Measurements from ENCODE around the gene CENPN. TPM values are rescaled to one million over a fixed set of nuclear protein-coding genes. Genes with fewer than 3 reads are reported as not detected.
A peak's percentile ranks its signal among the peaks of the same experiment; 100 is the strongest.

CENPN gene
- total RNA-seq, 5 donors from 2014 or later (not counting 1 experiment from before 2014, with no cell fraction given), result 1.3 to 9.0 (median 2.8) TPM

DNA sequence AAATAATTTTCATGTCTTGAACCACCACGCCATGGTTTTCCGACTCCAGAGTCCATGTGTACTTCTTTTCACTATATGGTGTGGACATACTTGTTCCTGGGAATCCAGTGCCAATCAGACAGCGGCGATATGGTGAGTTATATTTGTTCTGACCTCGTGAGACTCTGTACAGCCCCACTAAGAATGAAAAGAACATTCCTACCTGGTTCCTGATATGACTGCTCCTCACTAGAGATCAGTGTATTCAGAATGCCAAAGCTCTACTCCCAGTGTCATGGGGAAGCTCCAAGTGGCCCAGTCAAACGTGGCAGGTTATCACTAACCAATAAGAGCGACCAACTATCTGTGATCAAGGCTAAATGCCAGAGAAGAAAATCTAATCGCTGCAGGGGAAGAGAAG lies 64.0 kb downstream of the CENPN start:
- ChIA-PET CTCF (no interaction called here), POLR2A (no interaction called here)
- Histone ChIP-seq H3K27ac (ENCODE audit: low read length) (no peak overlapping the region), H3K4me1 (ENCODE audit: control insufficient read depth in 1 of 2, extremely low read depth in 1 of 2, insufficient read depth in 2 of 2, low read length in 2 of 2) (no peaks in the 10 kb centered on the region), H3K27me3 (replicated peaks in 1 of 2; ENCODE audit: control insufficient read depth in 2 of 2, extremely low read depth in 1 of 2, insufficient read depth in 2 of 2, low read length in 1 of 2) (no peaks in the 10 kb centered on the region), H3K36me3 (ENCODE audit: control insufficient read depth in 2 of 2, extremely low read depth in 1 of 2, insufficient read depth in 1 of 2, low read length in 1 of 2) (no peaks in the 10 kb centered on the region), H3K4me3 (ENCODE audit: control insufficient read depth in 1 of 2, extremely low read depth in 1 of 2, low read length in 1 of 2) (no peak overlapping the region), H3K9me3 (no peaks in the 10 kb centered on the region)
- WGBS (ENCODE audit: insufficient coverage), result no CpG with 5 or more reads among the region's 8 CpGs
- H3K27me3 Mint-ChIP-seq, result peaks cover 0 to 3% of the 10 kb centered on the region in 2 donors
- no peaks in the 10 kb centered on the region for H3K36me3 Mint-ChIP-seq
- H3K4me3 Mint-ChIP-seq, result no peak overlapping the region
- DNase-seq, result no peak
- H3K9me3 Mint-ChIP-seq, result no peaks in the 10 kb centered on the region
- H3K27ac Mint-ChIP-seq, result no peak overlapping the region
- no peak for ATAC-seq (replicated peaks in 1 of 4)
- H3K4me1 Mint-ChIP-seq, result peaks cover 0 to 2% (median 0%) of the 10 kb centered on the region in 3 donors

- H3K4me1 ChIP-seq (ENCODE audit: control insufficient read depth in 1 of 2, extremely low read depth in 1 of 2, insufficient read depth in 2 of 2, low read length in 2 of 2), result peaks cover 4% of the 10 kb centered on the region in 2 experiments
- no peaks in the 10 kb centered on the region for H3K36me3 Mint-ChIP-seq
- H3K36me3 ChIP-seq (ENCODE audit: control insufficient read depth in 2 of 2, extremely low read depth in 1 of 2, insufficient read depth in 1 of 2, low read length in 1 of 2), result no peaks in the 10 kb centered on the region
- no peak overlapping the region for H3K27ac ChIP-seq (ENCODE audit: low read length)
- H3K27ac Mint-ChIP-seq, result no peak overlapping the region
- H3K9me3 ChIP-seq, result no peaks in the 10 kb centered on the region
- no peak overlapping the region for H3K4me3 Mint-ChIP-seq
- H3K9me3 Mint-ChIP-seq, result no peaks in the 10 kb centered on the region
- no CpG with 5 or more reads among the region's 4 CpGs for WGBS (ENCODE audit: insufficient coverage)
- no peaks in the 10 kb centered on the region for H3K27me3 ChIP-seq (replicated peaks in 1 of 2; ENCODE audit: control insufficient read depth in 2 of 2, extremely low read depth in 1 of 2, insufficient read depth in 2 of 2, low read length in 1 of 2)
- H3K27me3 Mint-ChIP-seq, result peaks cover 0 to 3% of the 10 kb centered on the region in 2 donors
- DNase-seq (no peak), ATAC-seq (replicated peaks in 1 of 4) (no peak)
- ChIA-PET POLR2A (no interaction called here), CTCF (interaction anchor here (0.6 to 0.9 kb wide), 4 partner anchors 24 to 72 kb away, joined by 3 to 10 read pairs (median 5); partner anchors contain the start of gene ATMIN (in 1 of the 2))
- H3K4me1 Mint-ChIP-seq, result peaks cover 0 to 2% (median 0%) of the 10 kb centered on the region in 3 donors
- H3K4me3 ChIP-seq (ENCODE audit: control insufficient read depth in 1 of 2, extremely low read depth in 1 of 2, low read length in 1 of 2), result no peak overlapping the region
Measured at GRCh38 chr16:81071805-81072204, 64.8 kb downstream of the CENPN start.

GRCh38 chr16:81073560-81074330 lies 66.7 kb downstream of the CENPN start:
- Mint-ChIP-seq H3K4me3 (no peak overlapping the region), H3K36me3 (no peaks in the 10 kb centered on the region), H3K9me3 (no peaks in the 10 kb centered on the region), H3K27ac (no peak overlapping the region), H3K27me3 (peaks cover 0 to 3% of the 10 kb centered on the region in 2 donors), H3K4me1 (peaks cover 3 to 8% (median 6%) of the 10 kb centered on the region in 3 donors)
- H3K4me3 ChIP-seq (ENCODE audit: control insufficient read depth in 1 of 2, extremely low read depth in 1 of 2, low read length in 1 of 2), result no peak overlapping the region
- H3K27ac ChIP-seq (ENCODE audit: low read length), result no peak overlapping the region
- no peaks in the 10 kb centered on the region for H3K27me3 ChIP-seq (replicated peaks in 1 of 2; ENCODE audit: control insufficient read depth in 2 of 2, extremely low read depth in 1 of 2, insufficient read depth in 2 of 2, low read length in 1 of 2)
- ATAC-seq (replicated peaks in 1 of 4) (no peak), DNase-seq (no peak)
- ChIA-PET POLR2A (no interaction called here), CTCF (interaction anchor here in 1 of 2 donors (0.9 kb wide), 1 partner anchor 38 kb away, joined by 3 read pairs; the partner anchor contains the start of gene ATMIN)
- no peaks in the 10 kb centered on the region for H3K36me3 ChIP-seq (ENCODE audit: control insufficient read depth in 2 of 2, extremely low read depth in 1 of 2, insufficient read depth in 1 of 2, low read length in 1 of 2)
- no peaks in the 10 kb centered on the region for H3K9me3 ChIP-seq
- peaks cover 5 to 11% of the 10 kb centered on the region in 2 experiments for H3K4me1 ChIP-seq (ENCODE audit: control insufficient read depth in 1 of 2, extremely low read depth in 1 of 2, insufficient read depth in 2 of 2, low read length in 2 of 2)
- WGBS (ENCODE audit: insufficient coverage), result 57% methylated on average over 4 of the region's 5 CpGs

- CTCF ChIA-PET, result interaction anchor here in 1 of 2 donors (0.6 to 3.1 kb wide), 5 partner anchors 10 to 554 kb away, joined by 3 to 35 read pairs (median 6); partner anchors contain the start of genes ATMIN, CENPN and CMC2
- Histone ChIP-seq H3K4me1 (ENCODE audit: control insufficient read depth in 1 of 2, extremely low read depth in 1 of 2, insufficient read depth in 2 of 2, low read length in 2 of 2) (peaks cover 5 to 11% of the 10 kb centered on the region in 2 experiments), H3K9me3 (no peaks in the 10 kb centered on the region), H3K4me3 (ENCODE audit: control insufficient read depth in 1 of 2, extremely low read depth in 1 of 2, low read length in 1 of 2) (peak overlapping the region; percentile 74 to 95), H3K27me3 (replicated peaks in 1 of 2; ENCODE audit: control insufficient read depth in 2 of 2, extremely low read depth in 1 of 2, insufficient read depth in 2 of 2, low read length in 1 of 2) (no peaks in the 10 kb centered on the region), H3K36me3 (ENCODE audit: control insufficient read depth in 2 of 2, extremely low read depth in 1 of 2, insufficient read depth in 1 of 2, low read length in 1 of 2) (no peaks in the 10 kb centered on the region), H3K27ac (ENCODE audit: low read length) (peak overlapping the region; percentile 89)
- DNase-seq (peak; percentile 79 to 97 (median 91)), ATAC-seq (replicated peaks in 1 of 4) (peak; percentile 84 to 88 (median 86))
- Mint-ChIP-seq H3K27ac (no peak overlapping the region), H3K9me3 (no peaks in the 10 kb centered on the region), H3K4me1 (peaks cover 3 to 8% (median 6%) of the 10 kb centered on the region in 3 donors), H3K27me3 (peaks cover 0 to 2% of the 10 kb centered on the region in 2 donors), H3K36me3 (no peaks in the 10 kb centered on the region), H3K4me3 (no peak overlapping the region)
- 0% methylated on average over 23 of the region's 27 CpGs for WGBS (ENCODE audit: insufficient coverage)
- POLR2A ChIA-PET, result interaction anchor here (0.5 to 2.4 kb wide), 7 partner anchors 8 to 671 kb away, joined by 3 to 9 read pairs (median 4); partner anchors contain the start of genes CENPN (in 1 of the 2) and CMC2 (in 1 of the 2)
Measured at GRCh38 chr16:81076566-81077075, 69.6 kb downstream of the CENPN start.

GRCh38 chr16:81077076-81077940 lies 70.3 kb downstream of the CENPN start, which contains the start of gene C16orf46:
Gene C16orf46, minus strand, starts transcription at chr16:81077238. Its CDS starts 13,283 bp downstream, at chr16:81063955.
- POLR2A ChIA-PET, result interaction anchor here (0.6 to 2.4 kb wide), 7 partner anchors 10 to 671 kb away, joined by 3 to 9 read pairs (median 3); partner anchors contain the start of genes CENPN (in 1 of the 2) and CMC2 (in 1 of the 2)
- Mint-ChIP-seq H3K4me3 (peak within 1 kb of the TSS in 2 of 3 donors; percentile 31 to 39), H3K36me3 (no peaks in the 10 kb centered on the region), H3K4me1 (peaks cover 3 to 8% (median 6%) of the 10 kb centered on the region in 3 donors), H3K27me3 (peaks cover 0 to 2% of the 10 kb centered on the region in 2 donors), H3K9me3 (no peaks in the 10 kb centered on the region), H3K27ac (peak within 1 kb of the TSS in 1 of 2 donors; percentile 11)
- no peaks in the 10 kb centered on the region for H3K9me3 ChIP-seq
- H3K27me3 ChIP-seq (replicated peaks in 1 of 2; ENCODE audit: control insufficient read depth in 2 of 2, extremely low read depth in 1 of 2, insufficient read depth in 2 of 2, low read length in 1 of 2), result no peaks in the 10 kb centered on the region
- 10% methylated on average over 54 of the region's 59 CpGs for WGBS (ENCODE audit: insufficient coverage)
- H3K36me3 ChIP-seq (ENCODE audit: control insufficient read depth in 2 of 2, extremely low read depth in 1 of 2, insufficient read depth in 1 of 2, low read length in 1 of 2), result no peaks in the 10 kb centered on the region
- CTCF ChIA-PET, result interaction anchor here (0.6 to 3.1 kb wide), 6 partner anchors 11 to 75 kb away, joined by 3 to 35 read pairs (median 6); partner anchors contain the start of genes ATMIN (in 2 of the 2), CENPN (in 1 of the 2) and CMC2 (in 1 of the 2)
- H3K4me1 ChIP-seq (ENCODE audit: control insufficient read depth in 1 of 2, extremely low read depth in 1 of 2, insufficient read depth in 2 of 2, low read length in 2 of 2), result peaks cover 5 to 11% of the 10 kb centered on the region in 2 experiments
- H3K27ac ChIP-seq (ENCODE audit: low read length), result peak within 1 kb of the TSS; percentile 89
- ATAC-seq (replicated peaks in 1 of 4), result peak; percentile 83 to 87 (median 85)
- DNase-seq, result peak; percentile 89 to 99 (median 95)
- peak within 1 kb of the TSS; percentile 74 to 95 for H3K4me3 ChIP-seq (ENCODE audit: control insufficient read depth in 1 of 2, extremely low read depth in 1 of 2, low read length in 1 of 2)

All from T-cell (primary cell).